ENCODE data around the gene AGO1.
A peak's percentile ranks its signal among the peaks of the same experiment; 100 is the strongest.
"Not testable (repeated sequence)": the region's sequence is repeated elsewhere in the genome, so short reads cannot be mapped to it uniquely, and the experiment has no call there.

AGO1 gene

GRCh38 chr1:35882945-35883634, at the start of gene AGO1:
Gene AGO1 (plus strand): TSS chr1:35883209. CDS start chr1:35883422, 213 bp downstream.
- DNase-seq, result peak; percentile 98

GRCh38 chr1:35833395-35833794, 49.6 kb upstream of the AGO1 start:
- DNase-seq, result no peak

- DNase-seq, result no peak
Measured at GRCh38 chr1:35834218-35834617, 48.8 kb upstream of the AGO1 start.

- DNase-seq, result no peak
Measured at GRCh38 chr1:35835398-35835797, 47.6 kb upstream of the AGO1 start.

GRCh38 chr1:35836734-35837133, 46.3 kb upstream of the AGO1 start:
- no peak for DNase-seq

- no peak for DNase-seq
Measured at GRCh38 chr1:35838693-35839245, 44.2 kb upstream of the AGO1 start.

GRCh38 chr1:35844826-35845225, 38.2 kb upstream of the AGO1 start:
- DNase-seq, result no peak

- no peak for DNase-seq
Measured at GRCh38 chr1:35845766-35846165, 37.2 kb upstream of the AGO1 start.

- no peak for DNase-seq
Measured at GRCh38 chr1:35847935-35848565, 35.0 kb upstream of the AGO1 start.

GRCh38 chr1:35850051-35850450, 33.0 kb upstream of the AGO1 start:
- no peak for DNase-seq

- no peak for DNase-seq
Measured at GRCh38 chr1:35850716-35851115, 32.3 kb upstream of the AGO1 start.

- DNase-seq, result no peak
Measured at GRCh38 chr1:35851132-35851869, 31.7 kb upstream of the AGO1 start.

GRCh38 chr1:35852241-35852640, 30.8 kb upstream of the AGO1 start:
- no peak for DNase-seq

GRCh38 chr1:35854989-35855700, 27.9 kb upstream of the AGO1 start:
- no peak for DNase-seq

GRCh38 chr1:35856964-35857363, 26.0 kb upstream of the AGO1 start:
- DNase-seq, result no peak

- no peak for DNase-seq
Measured at GRCh38 chr1:35857830-35858229, 25.2 kb upstream of the AGO1 start.

- no peak for DNase-seq
Measured at GRCh38 chr1:35860696-35861095, 22.3 kb upstream of the AGO1 start.

- DNase-seq, result no peak
Measured at GRCh38 chr1:35863136-35863535, 19.9 kb upstream of the AGO1 start.

- DNase-seq, result no peak
Measured at GRCh38 chr1:35863881-35864625, 19.0 kb upstream of the AGO1 start.

- DNase-seq, result no peak
Measured at GRCh38 chr1:35864813-35865212, 18.2 kb upstream of the AGO1 start.

GRCh38 chr1:35866991-35867390, 16.0 kb upstream of the AGO1 start:
- DNase-seq, result no peak

GRCh38 chr1:35869245-35869950, 13.6 kb upstream of the AGO1 start:
- not testable (repeated sequence) for DNase-seq

All from activated naive CD4-positive, alpha-beta T cell treated with Interleukin-2 at 50 U/mL for 16 hours (primary cell).